HEK293T (cell line): Measurements from ENCODE around the gene RASA2.

Source experiments
- CTCF ChIA-PET: fragments of 350-600 bp; formaldehyde crosslinking; extraction: SDS; loops from one replicate; lab custom pipeline; 2021; ENCODE audit warnings: antibody characterized with exemption, inconsistent platforms; lab: Yijun Ruan, JAX
- POLR2A ChIA-PET: fragments of 350-600 bp; formaldehyde crosslinking; extraction: SDS; loops from one replicate; lab custom pipeline; 2020; ENCODE audit warnings: antibody characterized with exemption, inconsistent platforms; lab: Yijun Ruan, JAX
- DNase-seq: peaks from one replicate; pipeline ENCODE4 v3.0.0; 2012; ENCODE audit warnings: mixed read lengths; ENCODE audit errors: extremely low spot score
- ARNT ChIP-seq: fragments of 450-650 bp; IDR thresholded peaks from 2 replicates; pipeline ENCODE4 v1.6.1; 2017; ENCODE audit warnings: mild to moderate bottlenecking
- BHLHE40 ChIP-seq: fragments of 450-650 bp; IDR thresholded peaks from 2 replicates; pipeline ENCODE4 v1.6.1; 2016; ENCODE audit warnings: mild to moderate bottlenecking, moderate library complexity, borderline replicate concordance
- CTBP1 ChIP-seq: fragments of 450-650 bp; IDR thresholded peaks from 2 replicates; pipeline ENCODE4 v1.6.1; 2016; ENCODE audit warnings: borderline replicate concordance
- ELF4 ChIP-seq: fragments of 450-650 bp; IDR thresholded peaks from 2 replicates; pipeline ENCODE4 v1.6.1; 2017; ENCODE audit warnings: antibody characterized with exemption
- FOXA1 ChIP-seq: fragments of 450-650 bp; IDR thresholded peaks from 2 replicates; pipeline ENCODE4 v1.6.1; 2016; ENCODE audit warnings: mild to moderate bottlenecking
- FOXK2 ChIP-seq: fragments of 450-650 bp; IDR thresholded peaks from 2 replicates; pipeline ENCODE4 v1.6.1; 2016; ENCODE audit warnings: mild to moderate bottlenecking
- FOXM1 ChIP-seq: fragments of 450-650 bp; IDR thresholded peaks from 2 replicates; pipeline ENCODE4 v1.6.1; 2017; ENCODE audit warnings: mild to moderate bottlenecking, borderline replicate concordance
- HDGF ChIP-seq: fragments of 450-650 bp; IDR thresholded peaks from 2 replicates; pipeline ENCODE4 v1.6.1; 2017; ENCODE audit warnings: antibody characterized with exemption, borderline replicate concordance
- L3MBTL2 ChIP-seq: fragments of 450-650 bp; conservative IDR thresholded peaks from 2 replicates; pipeline ENCODE4 v1.6.1; 2016; ENCODE audit warnings: mild to moderate bottlenecking
- LEF1 ChIP-seq: fragments of 450-650 bp; IDR thresholded peaks from 2 replicates; pipeline ENCODE4 v1.6.1; 2017; ENCODE audit warnings: mild to moderate bottlenecking, borderline replicate concordance
- NFRKB ChIP-seq: fragments of 450-650 bp; IDR thresholded peaks from 2 replicates; pipeline ENCODE4 v1.6.1; 2016; ENCODE audit warnings: mild to moderate bottlenecking, moderate library complexity
- SP1 ChIP-seq: fragments of 450-650 bp; IDR thresholded peaks from 2 replicates; pipeline ENCODE4 v1.6.1; 2017
- SUZ12 ChIP-seq: fragments of 450-650 bp; IDR thresholded peaks from 2 replicates; pipeline ENCODE4 v1.6.1; 2016; ENCODE audit warnings: mild to moderate bottlenecking
- TARDBP ChIP-seq: fragments of 450-650 bp; IDR thresholded peaks from 2 replicates; pipeline ENCODE4 v1.6.1; 2016
- ZNF384 ChIP-seq: fragments of 450-650 bp; IDR thresholded peaks from 2 replicates; pipeline ENCODE4 v1.6.1; 2016
- TF ChIP-seq, protein P1 (sequence below): fragments of 450-650 bp; IDR thresholded peaks from 2 replicates; pipeline ENCODE4 v1.6.1; 2016

Gene RASA2

DNA sequence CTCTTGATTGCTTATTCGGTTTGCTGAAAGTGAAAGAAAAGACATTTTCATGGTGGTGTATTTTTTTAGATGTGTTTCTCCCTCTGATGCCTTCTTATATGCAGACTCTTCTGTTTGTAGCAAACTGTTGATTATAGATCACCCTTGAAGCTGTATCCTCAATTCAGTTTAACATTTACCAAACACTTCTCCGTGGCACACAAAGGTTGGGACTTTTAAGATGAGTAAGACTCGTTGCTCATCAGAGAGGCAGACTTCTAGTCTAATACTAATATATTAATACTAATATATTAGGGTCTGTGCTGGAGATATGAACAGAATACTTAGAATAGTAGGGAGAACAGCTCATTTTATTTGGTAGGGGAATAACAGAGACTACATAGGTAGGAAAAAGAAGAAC is 32.8 kb downstream of the RASA2 start:
- POLR2A ChIA-PET = no interaction called here
- no peak for TF ChIP-seq SUZ12
- TF ChIP-seq ELF4 = no peak
- no peak for TF ChIP-seq HDGF
- TF ChIP-seq FOXM1 = no peak
- TF ChIP-seq FOXA1 = no peak
- TF ChIP-seq L3MBTL2 = no peak
- TF ChIP-seq, protein P1, sequence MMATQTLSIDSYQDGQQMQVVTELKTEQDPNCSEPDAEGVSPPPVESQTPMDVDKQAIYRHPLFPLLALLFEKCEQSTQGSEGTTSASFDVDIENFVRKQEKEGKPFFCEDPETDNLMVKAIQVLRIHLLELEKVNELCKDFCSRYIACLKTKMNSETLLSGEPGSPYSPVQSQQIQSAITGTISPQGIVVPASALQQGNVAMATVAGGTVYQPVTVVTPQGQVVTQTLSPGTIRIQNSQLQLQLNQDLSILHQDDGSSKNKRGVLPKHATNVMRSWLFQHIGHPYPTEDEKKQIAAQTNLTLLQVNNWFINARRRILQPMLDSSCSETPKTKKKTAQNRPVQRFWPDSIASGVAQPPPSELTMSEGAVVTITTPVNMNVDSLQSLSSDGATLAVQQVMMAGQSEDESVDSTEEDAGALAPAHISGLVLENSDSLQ = no peak
- TF ChIP-seq ARNT = no peak
- TF ChIP-seq FOXK2 = no peak
- TF ChIP-seq SP1 = no peak
- no peak for TF ChIP-seq BHLHE40
- TF ChIP-seq CTBP1 = no peak
- TF ChIP-seq ZNF384 = no peak
- TF ChIP-seq TARDBP = no peak
- TF ChIP-seq LEF1 = no peak
- CTCF ChIA-PET = no interaction called here

DNA sequence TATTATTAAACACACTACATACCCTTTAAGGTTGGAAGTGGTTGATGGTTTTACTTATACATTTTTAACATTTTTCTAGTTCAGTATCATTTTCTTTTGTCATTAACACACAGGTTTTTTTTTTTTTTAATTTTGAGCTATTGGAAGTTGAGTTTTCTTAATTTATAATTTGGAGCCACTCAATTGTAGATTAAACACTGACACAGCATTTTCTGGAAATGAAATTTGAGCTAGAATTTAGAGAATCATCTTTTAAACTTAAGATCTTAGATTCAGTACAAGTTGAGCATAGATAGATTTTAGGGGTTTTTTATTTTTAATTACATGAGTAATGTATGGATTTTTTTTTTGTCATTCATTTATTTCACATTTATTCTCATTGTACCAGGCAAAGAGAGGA is 35.0 kb downstream of the RASA2 start:
- DNase-seq = no peak
- TF ChIP-seq FOXK2 (no peak), SUZ12 (no peak), L3MBTL2 (no peak), ELF4 (no peak), ARNT (no peak), SP1 (no peak), LEF1 (no peak)
- TF ChIP-seq, protein P1 = no peak
- CTCF ChIA-PET = interaction anchor here (0.7 kb wide), 1 partner anchor 42 kb away, joined by 4 read pairs; no protein-coding TSS in a partner anchor
- POLR2A ChIA-PET = no interaction called here

More for the DNA sequence above, 32.8 kb downstream of the RASA2 start:
- DNase-seq = no peak

DNA sequence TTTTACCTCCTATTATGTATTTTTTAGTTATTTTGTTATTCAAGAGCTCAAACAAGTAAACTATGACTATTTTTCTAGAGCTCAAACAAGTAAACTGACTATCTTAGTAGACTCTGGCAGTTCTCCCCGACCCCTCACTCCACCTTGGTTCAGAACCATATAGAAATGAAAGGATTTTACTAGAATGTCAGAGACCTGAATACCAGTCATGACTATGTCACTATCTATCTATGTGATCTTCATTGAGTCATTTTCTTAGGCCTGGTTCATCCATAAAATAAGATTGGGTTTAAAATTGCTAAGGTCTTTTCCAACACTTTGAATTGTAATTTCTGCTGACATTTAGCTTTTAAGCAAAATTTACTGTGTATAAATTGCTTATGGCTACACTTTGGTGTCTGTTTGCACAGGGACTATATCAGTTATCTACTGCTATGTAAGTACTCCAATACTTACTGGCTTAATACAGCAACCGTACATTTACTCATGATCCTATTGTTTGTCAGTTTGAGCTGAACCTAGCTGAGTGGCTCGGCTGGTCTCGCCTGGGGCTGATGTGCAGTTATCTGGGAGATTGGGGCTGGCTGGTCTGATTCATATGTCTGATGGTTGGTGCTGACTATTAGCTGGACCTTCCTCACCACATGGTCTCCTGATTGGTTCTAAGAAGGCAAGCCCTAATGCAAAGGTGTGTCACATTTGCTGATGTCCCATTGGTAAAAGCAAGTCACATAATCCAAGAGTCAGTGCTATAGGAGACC is 37.0 kb downstream of the RASA2 start:
- POLR2A ChIA-PET = no interaction called here
- CTCF ChIA-PET = no interaction called here

DNA sequence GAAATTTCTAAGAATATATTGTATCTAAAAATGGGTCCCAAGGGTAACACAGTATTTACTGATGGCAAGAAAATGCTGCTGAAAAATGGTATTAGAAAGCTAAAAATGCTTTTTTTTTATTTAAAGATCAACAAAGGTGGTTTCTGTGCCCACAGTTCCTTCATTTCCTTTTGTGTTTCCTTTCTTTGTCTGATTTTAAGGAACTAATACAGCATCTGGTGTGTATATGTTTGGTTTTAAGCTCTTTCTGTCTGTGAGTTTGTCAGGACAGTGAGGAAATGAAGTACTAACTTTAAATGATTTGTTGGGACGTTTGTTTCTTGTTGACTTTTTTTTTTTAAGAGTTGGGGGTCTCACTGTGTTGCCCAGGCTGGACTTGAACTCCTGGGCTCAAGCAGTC is 38.2 kb downstream of the RASA2 start:
- ChIA-PET POLR2A (no interaction called here), CTCF (interaction anchor here (0.7 kb wide), 1 partner anchor 10 kb away, joined by 3 read pairs; no protein-coding TSS in a partner anchor)
- DNase-seq = no peak
- TF ChIP-seq FOXM1 = no peak
- TF ChIP-seq ZNF384 = no peak
- TF ChIP-seq TARDBP = no peak
- no peak for TF ChIP-seq ARNT
- TF ChIP-seq CTBP1 = no peak
- no peak for TF ChIP-seq BHLHE40
- no peak for TF ChIP-seq LEF1
- TF ChIP-seq SUZ12 = no peak
- no peak for TF ChIP-seq FOXA1
- TF ChIP-seq FOXK2 = no peak
- no peak for TF ChIP-seq HDGF
- TF ChIP-seq SP1 = no peak
- TF ChIP-seq, protein P1 = no peak
- TF ChIP-seq ELF4 = no peak
- TF ChIP-seq NFRKB = no peak
- no peak for TF ChIP-seq L3MBTL2

More for the DNA sequence above, 37.0 kb downstream of the RASA2 start:
- no peak for DNase-seq
- TF ChIP-seq, protein P1 = no peak
- TF ChIP-seq ELF4 = no peak

DNA sequence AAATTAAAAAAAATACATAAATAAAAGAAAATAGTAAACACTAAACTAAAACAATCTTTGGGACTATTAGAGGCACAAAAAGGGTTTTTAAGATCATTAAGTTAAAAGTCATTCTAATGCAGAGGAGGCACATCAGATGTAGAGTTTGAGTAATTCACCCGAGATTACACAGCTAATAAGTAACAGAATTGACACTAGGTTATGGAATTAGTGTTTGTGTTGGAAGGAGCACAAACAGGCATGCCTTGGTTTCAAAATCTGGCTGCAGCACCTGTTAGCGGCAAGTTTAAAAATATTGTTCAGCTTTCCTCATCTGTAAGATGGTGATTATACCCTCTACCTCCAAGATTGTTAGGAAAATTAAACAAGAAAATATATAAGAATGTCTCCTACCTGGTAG is 39.0 kb downstream of the RASA2 start:
- DNase-seq = no peak
- TF ChIP-seq CTBP1 (no peak), SP1 (no peak)
- CTCF ChIA-PET = no interaction called here
- POLR2A ChIA-PET = no interaction called here

DNA sequence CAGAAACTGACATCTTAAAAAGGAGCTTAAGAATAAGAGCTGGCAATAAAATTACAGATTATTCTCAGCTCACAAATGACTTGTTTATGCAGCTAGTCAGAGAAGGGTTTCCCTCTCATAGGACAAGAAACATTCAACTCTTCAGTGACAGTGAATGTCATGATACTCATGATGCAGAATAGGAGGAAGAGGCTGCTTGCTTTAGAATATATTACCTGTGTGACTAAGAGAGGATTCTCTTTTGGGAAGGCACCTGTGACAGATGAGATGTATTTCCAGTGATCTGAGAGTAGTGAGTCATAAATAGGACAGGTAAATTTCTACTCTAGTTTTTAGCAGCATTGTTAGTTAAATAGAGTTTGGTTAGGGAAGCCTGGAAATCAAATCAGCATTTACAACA is 39.9 kb downstream of the RASA2 start:
- no peak for TF ChIP-seq FOXK2
- TF ChIP-seq, protein P1 = no peak
- no peak for TF ChIP-seq CTBP1
- TF ChIP-seq TARDBP = no peak
- TF ChIP-seq ZNF384 = no peak
- no peak for TF ChIP-seq FOXM1
- TF ChIP-seq LEF1 = no peak
- no peak for TF ChIP-seq ELF4
- no peak for TF ChIP-seq BHLHE40
- TF ChIP-seq HDGF = no peak
- TF ChIP-seq SUZ12 = no peak
- no peak for TF ChIP-seq L3MBTL2
- POLR2A ChIA-PET = no interaction called here
- CTCF ChIA-PET = no interaction called here
- no peak for DNase-seq
